Adipose tissue (tissue), 3 donors: ENCODE data around the gene SPTBN4. TPM values are rescaled to one million over a fixed set of nuclear protein-coding genes. Genes with fewer than 3 reads are reported as not detected.
"Not testable (repeated sequence)": the region's sequence is repeated elsewhere in the genome, so short reads cannot be mapped to it uniquely, and the experiment has no call there.

Experiments used
- H3K27ac ChIP-seq: one replicate; pipeline ENCODE4 v1.5.1; 2013; ENCODE audit warnings: low read depth, low read length
- WGBS, 3 donors: extraction: QIAGEN DNeasy Blood & Tissue Kit; methylation state at CpG; one replicate each; pipeline ENCODE4 v1.1.7; 2013; 5-methylcytosine and 5-hydroxymethylcytosine counted together
- polyA plus RNA-seq, 3 donors: library from polyadenylated mRNA; stranded (reverse); fragments of 200-250 nt; gene quantifications; one replicate each; pipeline ENCODE4 v1.2.3, GENCODE V29; 2013
- donor health status: healthy with polysubstance abuse.
- donor health status: Bipolar disorder and iron deficiency.
- donor health status: healthy.

Gene SPTBN4
- polyA plus RNA-seq, 3 donors = 1.3 to 4.1 (median 2.2) TPM

- H3K27ac ChIP-seq = no peak overlapping the region
- 82 to 90% (median 87%) methylated on average over 8 to 9 of the region's 9 CpGs for WGBS, 3 donors
Measured at GRCh38 chr19:40588926-40589569, 122.2 kb downstream of the SPTBN4 start.

GRCh38 chr19:40589591-40590429, 123.0 kb downstream of the SPTBN4 start:
- WGBS, 3 donors = 91 to 95% (median 93%) methylated on average over 16 to 26 of the region's 26 CpGs

DNA sequence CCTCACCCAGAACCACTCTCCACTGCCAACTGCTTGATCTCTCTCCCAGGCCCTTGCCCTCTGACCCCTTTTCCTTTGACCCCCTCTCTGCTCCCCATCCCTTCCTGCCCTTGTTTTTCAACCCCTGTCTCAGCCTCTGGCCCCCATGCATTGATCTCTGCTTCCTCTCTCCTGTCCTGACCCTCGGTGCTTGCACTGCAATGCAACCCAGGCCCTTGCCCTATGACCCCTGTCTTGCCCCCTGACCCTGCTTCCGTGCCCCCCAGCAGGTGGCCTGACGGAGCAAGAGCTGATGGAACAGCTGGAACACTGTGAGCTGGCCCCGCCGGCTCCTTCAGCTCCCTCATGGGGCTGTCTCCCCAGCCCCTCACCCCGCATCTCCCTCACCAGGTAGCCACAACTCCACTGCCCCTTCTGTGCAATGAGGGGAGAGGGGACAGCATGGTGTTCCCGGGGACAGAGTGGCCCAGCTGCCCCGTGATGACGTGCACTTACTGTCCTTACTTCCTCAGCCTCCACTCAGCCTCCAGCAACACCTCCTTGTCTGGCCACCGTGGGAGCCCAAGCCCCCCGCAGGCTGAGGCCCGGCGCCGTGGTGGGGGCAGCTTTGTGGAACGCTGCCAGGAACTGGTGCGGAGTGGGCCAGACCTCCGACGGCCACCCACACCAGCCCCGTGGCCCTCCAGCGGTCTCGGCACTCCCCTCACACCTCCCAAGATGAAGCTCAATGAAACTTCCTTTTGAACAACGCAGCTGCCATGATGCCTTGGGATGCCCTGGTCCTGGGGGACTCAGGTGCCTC, 123.9 kb downstream of the SPTBN4 start:
- 84 to 85% (median 84%) methylated on average over 20 to 22 of the region's 22 CpGs for WGBS, 3 donors

More at GRCh38 chr19:40589591-40590429, 123.0 kb downstream of the SPTBN4 start:
- no peak overlapping the region for H3K27ac ChIP-seq

DNA sequence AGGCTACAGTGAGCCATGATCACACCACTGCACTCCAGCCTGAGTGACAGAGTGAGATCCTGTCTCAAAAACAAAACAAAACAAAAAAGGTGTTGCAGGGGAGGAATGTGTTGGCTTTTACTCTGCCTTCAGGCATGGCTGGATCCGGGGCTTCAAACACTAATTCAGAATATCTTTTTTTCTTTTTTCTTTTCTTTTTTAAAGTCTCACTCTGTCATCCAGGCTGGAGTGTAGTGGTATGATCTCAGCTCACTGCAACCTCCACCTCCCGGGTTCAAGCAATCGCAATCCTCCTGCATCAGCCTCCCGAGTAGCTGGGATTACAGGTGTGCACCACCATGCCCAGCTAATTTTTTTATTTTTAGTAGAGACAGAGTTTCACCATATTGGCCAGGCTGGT, 124.9 kb downstream of the SPTBN4 start:
- H3K27ac ChIP-seq = not testable (repeated sequence)
- 86 to 100% (median 97%) methylated on average over 4 of the region's 4 CpGs for WGBS, 3 donors

More for the DNA sequence above, 123.9 kb downstream of the SPTBN4 start:
- H3K27ac ChIP-seq = no peak overlapping the region

DNA sequence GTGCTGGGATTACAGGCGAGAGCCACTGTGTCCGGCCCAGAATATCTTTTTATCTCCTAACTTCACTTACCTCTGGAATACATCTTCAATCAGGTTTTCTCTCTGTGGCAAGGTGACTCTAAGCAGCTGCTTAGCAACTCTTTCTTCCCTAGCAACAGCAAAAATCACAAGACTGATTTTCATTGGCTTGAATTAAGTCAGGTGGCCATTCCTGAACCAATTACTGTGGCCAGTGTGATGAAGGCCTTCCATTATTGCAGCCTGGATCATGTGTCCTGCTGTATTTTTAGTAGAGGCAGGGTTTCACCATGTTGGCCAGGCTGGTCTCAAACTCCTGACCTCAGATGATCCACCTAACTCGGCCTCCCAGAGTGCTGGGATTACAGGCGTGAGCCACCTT, 125.4 kb downstream of the SPTBN4 start:
- WGBS, 3 donors = 84 to 94% (median 93%) methylated on average over 4 of the region's 4 CpGs
- H3K27ac ChIP-seq = no peak overlapping the region

GRCh38 chr19:40594255-40594654, 127.5 kb downstream of the SPTBN4 start:
- H3K27ac ChIP-seq = no peak overlapping the region
- WGBS, 3 donors = 23 to 30% (median 27%) methylated on average over 8 of the region's 8 CpGs

DNA sequence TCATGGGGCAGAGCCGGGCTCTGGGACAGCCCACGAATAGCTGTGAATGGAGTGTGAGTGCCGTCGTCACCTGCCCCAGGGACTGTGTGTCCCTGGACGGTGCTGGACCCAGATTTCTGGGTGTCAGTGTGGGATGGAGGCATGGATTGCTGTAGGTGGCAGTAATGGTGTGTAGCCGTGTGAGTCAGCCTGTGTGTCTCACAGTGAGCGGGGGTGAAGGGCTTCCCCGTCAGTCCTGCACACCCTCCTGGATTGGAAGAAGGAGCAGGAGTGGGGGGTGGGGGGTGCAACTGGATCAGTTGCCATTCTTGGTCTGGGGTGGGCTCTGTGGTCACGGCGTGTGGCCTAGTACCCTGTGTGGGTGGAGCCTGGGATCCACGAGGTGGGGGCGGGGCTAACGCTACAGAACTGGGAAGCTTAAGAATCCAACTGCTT, 127.9 kb downstream of the SPTBN4 start:
- H3K27ac ChIP-seq = no peak overlapping the region
- WGBS, 3 donors = 30 to 38% (median 36%) methylated on average over 13 of the region's 13 CpGs

DNA sequence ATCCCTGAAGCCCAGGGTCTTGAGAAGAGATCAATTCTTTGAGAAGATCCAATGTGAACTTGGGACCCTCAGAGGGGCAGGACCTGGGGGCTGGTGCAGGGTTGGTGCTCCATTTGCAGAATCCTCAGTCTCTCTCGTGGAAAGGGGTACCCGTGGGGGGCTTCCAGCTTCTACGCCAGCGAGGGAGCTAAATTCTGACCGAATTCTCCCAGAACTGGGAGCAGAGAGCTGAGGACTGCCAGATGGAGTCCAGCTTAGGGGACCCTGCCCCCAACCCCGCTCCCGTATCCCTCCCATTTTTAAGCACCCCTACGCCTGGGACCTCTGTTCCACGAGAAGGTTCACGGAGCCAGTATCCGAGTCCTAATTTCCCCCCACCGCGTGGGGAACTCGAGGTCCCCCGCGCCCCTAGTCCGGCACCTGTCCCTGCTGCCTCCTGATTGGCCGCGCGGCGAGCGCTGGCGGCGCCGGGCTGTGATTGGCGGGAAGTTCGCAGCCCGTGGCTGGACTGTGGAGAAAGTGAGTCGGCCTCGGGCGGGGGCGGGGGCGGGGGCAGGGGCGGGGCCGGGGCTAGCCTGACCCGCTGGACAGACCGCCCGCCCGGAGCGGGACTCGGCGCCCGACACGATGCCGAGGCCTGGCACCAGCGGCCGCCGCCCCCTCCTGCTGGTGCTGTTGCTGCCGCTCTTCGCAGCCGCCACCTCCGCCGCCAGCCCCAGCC, 130.0 kb downstream of the SPTBN4 start:
- 8 to 10% (median 8%) methylated on average over 31 to 53 of the region's 53 CpGs for WGBS, 3 donors
- H3K27ac ChIP-seq = no peak overlapping the region

- WGBS, 3 donors = 8 to 11% (median 9%) methylated on average over 18 of the region's 18 CpGs
- H3K27ac ChIP-seq = no peak overlapping the region
Measured at GRCh38 chr19:40597329-40597838, 130.6 kb downstream of the SPTBN4 start.

DNA sequence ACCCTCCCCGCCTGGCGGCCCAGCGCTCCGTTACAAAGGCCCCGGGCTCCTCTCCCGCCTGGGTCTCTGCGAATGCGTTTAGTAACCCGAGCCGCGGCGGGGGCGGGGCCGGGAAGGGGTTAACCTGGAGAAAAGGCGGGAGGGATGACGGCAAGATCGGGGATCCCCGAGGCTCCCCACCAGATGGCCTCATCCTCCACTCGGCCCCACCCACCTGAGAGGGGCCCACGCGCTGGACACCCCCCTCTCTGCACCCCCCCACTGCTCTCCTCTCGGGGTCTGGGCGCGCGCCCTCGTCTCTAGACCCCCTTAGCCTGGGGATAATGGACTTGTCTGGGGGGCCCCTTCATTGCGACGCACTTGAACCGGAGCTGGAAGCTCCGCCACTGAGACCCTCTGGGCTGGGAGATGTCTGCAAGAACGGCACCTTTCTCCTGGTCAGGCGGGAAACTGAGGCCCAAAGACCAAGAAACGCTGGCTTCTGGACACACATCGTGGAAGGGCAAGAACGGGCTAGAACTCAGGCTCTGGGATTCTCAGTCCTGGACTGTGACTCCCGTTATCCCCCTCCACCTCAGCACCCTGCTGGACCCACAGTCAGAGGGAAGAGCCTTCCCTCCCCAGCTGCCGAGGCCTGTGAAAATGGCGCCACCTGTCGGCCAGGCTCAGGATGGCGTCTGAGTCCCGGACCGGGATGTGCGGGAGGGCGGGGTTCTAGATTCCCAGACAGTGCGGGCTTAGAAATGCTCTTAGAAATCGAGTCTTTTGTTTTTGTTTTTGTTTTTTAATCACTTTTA, 131.5 kb downstream of the SPTBN4 start:
- H3K27ac ChIP-seq = no peak overlapping the region
- WGBS, 3 donors = 1 to 2% (median 2%) methylated on average over 40 to 46 of the region's 46 CpGs

GRCh38 chr19:40598918-40599307, 132.1 kb downstream of the SPTBN4 start:
- H3K27ac ChIP-seq = no peak overlapping the region
- 10 to 12% (median 11%) methylated on average over 15 of the region's 15 CpGs for WGBS, 3 donors

- WGBS, 3 donors = 5 to 6% (median 5%) methylated on average over 9 of the region's 9 CpGs
- no peak overlapping the region for H3K27ac ChIP-seq
Measured at GRCh38 chr19:40599331-40599901, 132.6 kb downstream of the SPTBN4 start.

DNA sequence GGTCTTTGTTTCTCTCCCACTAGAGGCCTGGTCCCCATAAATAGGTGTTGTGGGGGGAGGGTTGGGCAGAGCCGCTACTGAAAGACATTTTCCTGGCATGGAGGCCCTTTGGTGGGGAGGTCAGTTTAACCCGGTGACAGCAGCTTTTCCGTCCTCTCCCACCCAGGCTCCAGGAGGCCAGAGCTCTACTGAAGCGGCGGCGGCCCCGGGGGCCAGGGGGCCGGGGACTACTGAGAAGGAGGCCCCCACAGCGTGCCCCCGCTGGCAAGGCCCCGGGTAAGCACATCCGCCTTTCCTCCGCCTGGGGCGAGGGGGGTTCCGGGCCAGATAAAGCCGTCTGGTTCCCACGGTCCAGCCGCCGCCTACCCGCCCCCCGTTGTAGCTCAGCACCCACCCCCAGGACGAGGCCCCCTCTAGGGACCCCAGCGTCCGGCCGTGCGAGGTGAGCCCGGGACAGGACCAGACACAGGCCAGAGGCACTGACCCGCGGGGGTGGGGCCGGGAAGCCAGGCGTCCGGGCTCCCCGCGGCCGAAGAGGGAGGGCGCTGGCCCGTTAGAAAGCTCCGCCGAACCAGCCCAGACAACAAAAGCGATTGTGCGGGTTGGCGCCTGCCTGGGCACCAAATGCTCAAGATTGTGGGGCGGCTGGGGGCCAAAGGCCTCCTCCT, 133.2 kb downstream of the SPTBN4 start:
- WGBS, 3 donors = 1 to 4% (median 2%) methylated on average over 42 to 43 of the region's 43 CpGs
- H3K27ac ChIP-seq = no peak overlapping the region

- 6 to 8% (median 7%) methylated on average over 13 of the region's 13 CpGs for WGBS, 3 donors
- no peak overlapping the region for H3K27ac ChIP-seq
Measured at GRCh38 chr19:40600570-40601133, 133.9 kb downstream of the SPTBN4 start.

GRCh38 chr19:40601134-40601974, 134.6 kb downstream of the SPTBN4 start, which contains the start of gene LTBP4:
Gene LTBP4 (plus strand): TSS chr19:40601369. CDS start chr19:40601388, 19 bp downstream.
- no peak within 1 kb of the TSS for H3K27ac ChIP-seq
- 1 to 2% (median 1%) methylated on average over 41 to 82 of the region's 82 CpGs for WGBS, 3 donors
